ENCODE results near the gene HJURP.

- TF ChIP-seq, protein P1, sequence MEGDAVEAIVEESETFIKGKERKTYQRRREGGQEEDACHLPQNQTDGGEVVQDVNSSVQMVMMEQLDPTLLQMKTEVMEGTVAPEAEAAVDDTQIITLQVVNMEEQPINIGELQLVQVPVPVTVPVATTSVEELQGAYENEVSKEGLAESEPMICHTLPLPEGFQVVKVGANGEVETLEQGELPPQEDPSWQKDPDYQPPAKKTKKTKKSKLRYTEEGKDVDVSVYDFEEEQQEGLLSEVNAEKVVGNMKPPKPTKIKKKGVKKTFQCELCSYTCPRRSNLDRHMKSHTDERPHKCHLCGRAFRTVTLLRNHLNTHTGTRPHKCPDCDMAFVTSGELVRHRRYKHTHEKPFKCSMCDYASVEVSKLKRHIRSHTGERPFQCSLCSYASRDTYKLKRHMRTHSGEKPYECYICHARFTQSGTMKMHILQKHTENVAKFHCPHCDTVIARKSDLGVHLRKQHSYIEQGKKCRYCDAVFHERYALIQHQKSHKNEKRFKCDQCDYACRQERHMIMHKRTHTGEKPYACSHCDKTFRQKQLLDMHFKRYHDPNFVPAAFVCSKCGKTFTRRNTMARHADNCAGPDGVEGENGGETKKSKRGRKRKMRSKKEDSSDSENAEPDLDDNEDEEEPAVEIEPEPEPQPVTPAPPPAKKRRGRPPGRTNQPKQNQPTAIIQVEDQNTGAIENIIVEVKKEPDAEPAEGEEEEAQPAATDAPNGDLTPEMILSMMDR (IDR thresholded peaks at IDR 0.05; ENCODE audit: insufficient read depth, low read length) = no peak
- TF ChIP-seq POLR2AphosphoS5 (IDR thresholded peaks at IDR 0.05; ENCODE audit: low read depth) (no peak), REST (IDR thresholded peaks at IDR 0.05; ENCODE audit: insufficient replicate concordance, low read depth) (no peak), GABPA (IDR thresholded peaks at IDR 0.05; ENCODE audit: low read depth) (no peak)
These were observed 38.0 kb downstream of the HJURP start for GRCh38 chr2:233816334-233816733.
